ENCODE measurements around the gene PPM1J.

The PPM1J gene

DNA sequence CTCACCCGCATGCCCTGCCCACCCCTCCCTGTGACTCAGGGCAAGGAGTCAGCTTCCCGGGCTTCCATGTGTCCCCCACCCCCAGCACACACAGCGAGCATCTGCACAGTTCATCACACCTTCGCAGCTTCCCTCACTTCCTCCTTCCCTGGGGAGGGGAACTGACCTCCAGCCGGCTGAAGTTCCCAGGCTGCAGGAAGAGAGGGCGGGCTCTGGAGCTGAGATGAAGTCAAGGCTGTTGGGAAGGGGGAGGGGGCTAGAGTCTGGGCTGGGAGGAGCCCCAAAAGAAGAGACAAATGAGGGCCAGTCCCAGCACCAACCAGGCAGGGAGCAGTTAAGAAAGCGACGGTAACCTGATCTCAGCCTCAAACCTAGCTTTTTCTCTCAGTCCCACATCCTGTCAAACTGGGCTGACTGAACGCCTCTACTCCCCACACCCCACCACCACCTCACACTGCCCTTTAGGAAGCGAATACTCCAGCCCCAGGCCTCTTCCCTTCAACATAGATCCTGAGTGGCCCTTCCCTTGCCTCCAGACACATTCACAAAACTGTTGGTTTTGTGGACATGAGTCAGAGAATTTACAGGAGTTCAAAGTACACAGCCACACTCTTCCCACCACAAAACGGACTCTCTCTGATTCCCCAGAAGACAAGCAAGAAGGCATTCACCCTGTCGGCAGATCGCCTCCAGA lies 10.1 kb downstream of the PPM1J start:
- peak; percentile 70 to 72 for DNase-seq

GRCh38 chr1:112704391-112704933 lies 10.7 kb downstream of the PPM1J start:
- peak in 1 of 2 experiments; percentile 63 for DNase-seq

DNA sequence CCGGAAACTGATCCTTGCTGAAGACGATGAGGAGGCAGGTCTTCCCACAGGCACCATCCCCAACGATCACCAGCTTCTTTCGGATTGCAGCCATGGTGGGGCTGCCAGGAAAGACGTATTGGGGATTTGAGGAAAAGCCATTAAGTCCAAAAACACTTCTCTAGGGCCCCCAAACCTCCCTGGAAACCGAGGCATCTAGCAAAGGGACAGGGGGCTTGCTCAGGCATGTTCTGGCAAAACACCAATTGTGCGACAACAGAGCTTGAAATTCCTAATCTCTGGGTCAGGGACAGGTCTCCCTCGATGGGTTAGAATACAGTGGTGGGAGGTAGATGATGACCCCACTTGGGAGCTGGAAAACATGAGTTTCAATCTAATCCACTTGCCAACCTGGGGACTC lies 11.4 kb downstream of the PPM1J start:
- DNase-seq = no peak

DNA sequence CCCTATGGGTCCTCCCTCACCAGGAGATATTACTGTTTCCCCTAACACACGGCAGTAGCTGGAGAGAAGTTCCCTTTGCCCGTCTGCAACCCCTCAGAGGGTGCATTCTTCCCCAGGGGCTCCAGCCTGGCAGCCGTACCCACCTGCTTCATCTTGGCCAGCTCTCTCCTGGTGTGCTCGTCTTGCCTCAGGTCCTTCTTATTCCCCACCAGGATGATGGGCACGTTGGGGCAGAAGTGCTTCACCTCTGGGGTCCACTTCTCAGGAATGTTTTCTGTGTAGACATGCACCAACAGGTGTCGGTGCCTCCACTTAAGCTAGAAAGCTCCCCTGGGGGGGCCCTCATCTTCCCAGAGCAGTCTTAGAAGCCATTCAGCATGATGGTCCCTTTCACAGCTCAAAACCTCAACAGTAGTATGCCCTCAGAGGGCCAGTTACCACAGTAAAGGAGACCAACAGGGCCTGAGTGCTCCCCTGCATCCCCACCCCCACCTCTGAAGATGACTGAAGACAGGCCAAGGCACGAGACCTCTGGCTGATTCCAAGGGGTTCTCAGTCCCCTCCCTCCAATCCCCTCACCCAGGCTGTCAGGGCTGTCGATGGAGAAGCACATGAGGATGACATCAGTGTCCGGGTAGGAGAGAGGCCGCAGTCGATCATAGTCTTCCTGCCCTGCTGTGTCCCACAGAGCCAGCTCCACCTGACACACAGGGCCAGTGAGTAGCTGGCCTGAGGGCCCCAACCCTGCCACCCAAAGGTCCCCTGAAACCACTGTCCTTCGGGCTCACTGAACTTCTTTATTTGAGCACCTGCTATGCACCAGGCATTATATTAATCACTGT lies 12.5 kb downstream of the PPM1J start:
- no peak for DNase-seq

DNA sequence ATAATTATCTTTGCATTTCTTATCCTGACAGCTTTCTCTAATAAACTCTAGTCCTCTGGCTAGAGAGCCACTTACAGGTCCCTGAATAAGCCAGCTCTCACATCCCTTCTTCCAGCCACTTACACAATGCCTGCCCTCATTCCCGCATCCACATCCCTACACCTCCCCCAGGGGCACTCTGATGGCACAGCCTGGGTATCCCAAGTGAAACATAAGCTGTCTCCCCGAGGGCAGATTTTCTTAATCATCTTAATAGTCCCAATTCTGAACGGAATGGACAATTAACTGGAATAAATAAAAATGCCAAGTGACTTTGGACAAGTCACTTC lies 13.1 kb downstream of the PPM1J start:
- no peak for DNase-seq

GRCh38 chr1:112701227-112702066 lies 13.7 kb downstream of the PPM1J start:
- DNase-seq = no peak

GRCh38 chr1:112700290-112701226 lies 14.6 kb downstream of the PPM1J start:
- DNase-seq = peak; percentile 78 to 82

- no peak for DNase-seq
Measured at GRCh38 chr1:112699425-112700144, 15.5 kb downstream of the PPM1J start.

GRCh38 chr1:112698366-112699310 lies 16.5 kb downstream of the PPM1J start:
- no peak for DNase-seq

- no peak for DNase-seq
Measured at GRCh38 chr1:112697781-112698201, 17.3 kb downstream of the PPM1J start.

- DNase-seq = no peak
Measured at GRCh38 chr1:112696578-112697314, 18.4 kb downstream of the PPM1J start.

GRCh38 chr1:112695276-112695675 lies 19.9 kb downstream of the PPM1J start:
- no peak for DNase-seq

- no peak for DNase-seq
Measured at GRCh38 chr1:112694363-112694929, 20.7 kb downstream of the PPM1J start.

DNA sequence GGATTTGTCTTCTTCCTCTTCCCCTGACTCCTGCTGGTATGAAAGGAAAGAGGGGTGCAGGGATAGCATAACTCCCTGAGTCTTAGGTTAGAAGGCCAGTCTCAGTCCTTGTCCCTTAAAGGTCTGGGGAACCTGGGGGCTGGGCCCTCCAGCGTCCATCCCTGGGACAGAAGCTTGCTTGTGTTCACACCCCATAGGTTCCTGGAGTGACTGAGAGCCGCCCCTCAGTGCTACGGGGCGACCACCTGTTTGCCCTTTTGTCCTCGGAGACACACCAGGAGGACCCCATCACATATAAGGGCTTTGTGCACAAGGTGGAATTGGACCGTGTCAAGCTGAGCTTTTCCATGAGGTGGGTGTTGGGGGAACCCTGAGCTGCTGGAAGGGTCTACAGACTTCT lies 21.3 kb downstream of the PPM1J start:
- no peak for DNase-seq

DNA sequence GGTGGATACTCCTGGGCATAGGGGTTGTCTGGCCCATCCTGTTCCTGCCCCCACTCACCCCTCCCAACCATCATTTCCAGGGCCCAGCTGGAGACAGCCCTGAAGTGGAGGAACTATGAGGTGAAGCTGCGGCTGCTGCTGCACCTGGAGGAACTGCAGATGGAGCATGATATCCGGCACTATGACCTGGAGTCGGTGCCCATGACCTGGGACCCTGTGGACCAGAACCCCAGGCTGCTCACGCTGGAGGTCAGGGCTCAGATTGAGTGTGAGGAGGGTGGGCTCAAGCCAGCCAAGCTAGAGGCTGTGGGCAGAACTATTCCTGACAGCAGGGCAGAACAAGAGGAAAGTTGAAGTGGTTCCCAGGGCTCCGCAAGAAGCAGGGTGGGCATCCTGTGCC lies 22.5 kb downstream of the PPM1J start:
- DNase-seq = no peak

GRCh38 chr1:112689842-112690237 lies 25.3 kb downstream of the PPM1J start:
- DNase-seq = no peak

DNA sequence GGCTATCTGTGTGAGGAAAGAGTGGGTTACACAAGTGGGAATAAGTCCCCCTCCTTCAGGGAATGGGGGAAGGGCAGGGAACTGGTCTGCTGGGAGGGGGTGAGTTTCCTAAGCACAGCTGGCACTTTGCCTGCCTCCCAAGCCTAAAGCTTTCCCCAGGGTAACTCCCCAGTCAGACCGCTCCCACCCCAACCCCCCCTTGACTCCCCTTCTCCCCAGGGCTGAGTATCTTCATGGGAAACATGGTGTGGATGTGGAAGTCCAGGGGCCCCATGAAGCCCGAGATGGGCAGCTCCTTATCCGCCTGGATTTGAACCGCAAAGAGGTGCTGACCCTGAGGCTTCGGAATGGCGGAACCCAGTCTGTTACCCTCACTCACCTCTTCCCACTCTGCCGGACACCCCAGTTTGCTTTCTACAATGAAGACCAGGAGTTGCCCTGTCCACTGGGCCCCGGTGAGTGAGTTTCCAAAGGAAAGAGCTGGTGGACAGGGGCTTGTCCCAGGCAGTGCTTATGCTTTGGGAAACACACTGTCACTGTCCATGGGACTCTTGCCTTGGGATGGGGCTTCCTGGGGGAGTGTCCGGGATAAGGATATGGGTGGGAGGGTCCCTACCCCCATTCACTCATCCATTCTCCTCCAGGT lies 25.8 kb downstream of the PPM1J start:
- no peak for DNase-seq

DNA sequence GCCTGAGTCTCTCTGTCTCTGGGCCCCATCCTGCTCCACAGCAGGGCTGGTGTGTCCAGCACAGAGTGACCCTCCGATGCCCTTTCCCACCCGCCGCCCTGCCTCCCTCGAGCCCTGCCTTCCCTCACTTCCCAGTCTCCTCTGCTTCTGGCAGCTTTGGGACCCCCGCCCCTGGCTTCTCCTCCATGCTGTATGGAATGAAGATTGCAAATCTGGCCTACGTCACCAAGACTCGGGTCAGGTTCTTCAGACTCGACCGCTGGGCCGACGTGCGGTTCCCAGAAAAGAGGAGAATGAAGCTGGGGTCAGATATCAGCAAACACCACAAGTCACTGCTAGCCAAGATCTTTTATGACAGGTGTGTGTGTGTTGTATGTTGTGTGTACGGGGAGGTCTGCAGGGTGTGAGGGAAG lies 26.3 kb downstream of the PPM1J start:
- DNase-seq = no peak
